HG03521 (cell line): ENCODE measurements around the gene MKRN2OS.

Experiments used
- ATAC-seq: cut with Tn5 transposase; IDR thresholded peaks from one replicate; pipeline ENCODE4 v1.9.1; 2021; ENCODE audit warnings: mild to moderate bottlenecking, moderate library complexity; ENCODE audit not compliant: unreplicated experiment

The MKRN2OS gene

DNA sequence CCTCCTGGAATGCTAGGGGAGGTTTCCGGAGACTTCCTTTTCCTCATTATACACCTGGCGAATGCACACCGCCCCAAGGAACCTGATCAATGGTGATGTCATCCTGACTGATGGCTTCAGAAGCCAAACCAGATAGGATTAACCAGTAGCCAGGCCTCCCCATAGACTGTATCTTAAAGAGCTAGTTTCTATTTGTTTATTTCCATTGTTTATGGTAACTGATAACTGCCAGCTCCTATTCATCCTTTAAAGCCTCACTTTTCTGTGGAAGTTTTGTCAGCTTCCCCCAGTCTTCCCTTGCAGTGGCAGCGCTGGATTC lies at the start of gene MKRN2OS:
Gene MKRN2OS (minus strand): TSS at position 27 of the 319 bp plus-strand sequence. CDS start 35 bp downstream, outside the sequence.
- ATAC-seq: no peak

- ATAC-seq: no peak
Observed at GRCh38 chr3:12593473-12593872, 48.2 kb upstream of the MKRN2OS start.

GRCh38 chr3:12591997-12592715 lies 46.9 kb upstream of the MKRN2OS start:
- no peak for ATAC-seq

- no peak for ATAC-seq
Observed at GRCh38 chr3:12591456-12591855, 46.2 kb upstream of the MKRN2OS start.

DNA sequence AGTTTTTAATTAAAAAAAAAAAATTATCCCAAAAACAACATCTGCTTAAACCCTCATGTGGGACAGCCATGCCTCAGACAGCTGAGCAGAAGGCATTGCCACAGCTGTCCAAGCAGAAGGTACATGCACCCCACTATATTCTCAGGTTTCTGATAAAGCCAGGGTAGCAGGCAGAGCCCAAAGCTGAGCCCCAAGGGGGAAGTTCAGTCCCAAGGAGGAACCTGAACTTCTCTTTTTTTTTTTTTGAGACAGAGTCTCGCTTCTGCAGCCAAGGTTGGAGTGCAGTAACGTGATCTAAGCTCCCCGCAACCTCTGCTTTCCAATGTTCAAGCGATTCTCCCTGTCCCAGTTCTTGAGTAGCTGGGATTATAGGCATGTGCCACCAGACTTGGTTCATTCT lies 44.8 kb upstream of the MKRN2OS start:
- ATAC-seq: no peak

- ATAC-seq: no peak
Observed at GRCh38 chr3:12588039-12589009, 43.0 kb upstream of the MKRN2OS start.

GRCh38 chr3:12586403-12586802 lies 41.1 kb upstream of the MKRN2OS start:
- no peak for ATAC-seq

- no peak for ATAC-seq
Observed at GRCh38 chr3:12585970-12586369, 40.7 kb upstream of the MKRN2OS start.

DNA sequence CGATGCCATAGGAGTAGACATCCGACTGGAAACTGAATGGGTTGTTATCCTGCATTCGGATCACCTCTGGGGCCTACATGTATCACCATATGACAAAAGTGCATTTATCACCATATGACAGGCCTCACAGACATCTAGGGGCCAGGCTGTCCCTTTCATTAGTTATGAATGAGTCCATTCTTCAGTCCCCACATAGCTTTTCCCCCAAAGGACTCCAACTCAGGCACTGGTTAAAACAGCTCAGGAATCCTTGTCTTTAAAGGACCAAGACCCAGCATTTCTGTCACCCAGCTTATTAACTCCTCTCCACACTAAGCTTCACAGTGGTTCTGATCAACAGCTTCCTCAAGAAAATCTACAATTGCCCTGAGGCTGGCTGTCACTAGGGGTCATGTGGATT lies 39.9 kb upstream of the MKRN2OS start:
- ATAC-seq: no peak

DNA sequence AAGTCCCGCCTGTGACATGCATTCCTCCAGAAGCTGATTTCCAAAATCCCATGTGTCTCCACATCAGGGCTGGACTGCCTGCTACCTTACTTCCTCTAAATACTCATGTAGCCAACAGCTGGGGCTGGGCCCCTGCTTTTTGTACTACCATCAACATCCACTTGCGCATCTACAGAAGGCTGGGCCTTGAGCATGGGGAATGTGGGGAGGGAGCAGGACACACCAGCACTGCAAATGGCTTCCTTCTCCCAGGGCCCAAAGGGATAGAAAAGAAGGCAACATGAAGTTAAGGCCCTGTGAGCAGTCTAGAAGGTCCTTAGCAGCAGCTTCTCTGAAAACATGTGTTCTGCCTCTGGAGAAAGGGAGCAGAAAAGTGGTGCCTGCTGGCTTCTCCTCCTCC lies 38.8 kb upstream of the MKRN2OS start:
- ATAC-seq: no peak

DNA sequence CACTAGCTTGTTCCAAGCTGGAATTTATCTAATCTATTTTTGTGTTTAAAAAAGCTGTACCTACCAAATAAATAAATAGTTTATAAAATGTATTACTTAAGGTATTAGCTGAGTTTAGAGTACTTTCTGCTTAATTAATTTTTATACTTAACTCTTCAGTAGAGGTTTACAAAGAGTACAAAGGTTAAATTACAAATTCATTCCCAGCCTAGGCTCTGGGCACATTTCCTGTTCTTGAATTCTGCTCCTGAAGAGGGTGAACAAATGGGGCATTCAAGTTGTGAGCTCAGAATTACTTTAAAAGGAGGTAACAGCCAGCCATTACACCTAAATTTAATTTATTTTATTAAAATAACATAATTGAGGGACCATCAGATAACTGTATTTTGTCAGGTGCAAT lies 38.0 kb upstream of the MKRN2OS start:
- ATAC-seq: no peak

DNA sequence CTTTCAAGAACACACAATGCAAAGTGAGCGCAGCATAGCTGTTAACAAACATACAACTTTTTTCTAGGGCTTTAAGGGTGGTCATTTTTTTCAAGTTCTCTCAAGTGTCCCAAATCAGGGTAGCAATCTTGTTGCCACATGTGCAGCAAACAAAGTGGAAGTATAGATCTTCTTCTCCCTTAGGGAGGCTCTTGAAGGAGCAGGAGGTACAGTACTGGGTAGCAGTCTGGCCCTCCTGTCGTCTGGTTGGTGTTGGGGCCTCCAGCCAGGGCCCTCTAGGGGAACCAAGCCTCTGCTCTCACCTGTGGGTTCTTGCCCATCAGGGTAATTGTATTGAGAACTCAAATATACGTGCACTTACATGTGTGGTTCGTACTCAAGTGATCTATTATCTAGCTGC lies 37.4 kb upstream of the MKRN2OS start:
- ATAC-seq: no peak

DNA sequence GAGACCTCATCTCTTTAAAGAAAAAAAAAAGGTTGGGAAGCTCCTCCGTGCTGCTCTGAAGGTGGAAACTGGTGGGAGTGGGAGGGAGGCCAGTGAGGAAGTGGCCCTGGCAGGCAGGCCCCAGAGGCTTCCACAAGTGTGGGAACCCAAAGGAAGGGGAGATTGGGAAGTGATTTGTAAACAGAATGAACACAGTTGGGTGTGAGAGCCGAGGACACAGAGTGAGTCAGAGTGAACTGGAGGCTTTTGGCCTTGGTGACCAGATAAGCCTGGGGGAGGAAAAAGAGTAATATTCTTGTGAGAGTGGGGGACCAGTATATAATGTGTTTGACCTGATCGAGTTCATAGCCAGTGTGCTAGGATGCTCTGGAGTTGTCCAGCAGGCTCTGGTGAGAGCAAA lies 34.6 kb upstream of the MKRN2OS start:
- no peak for ATAC-seq

- ATAC-seq: no peak
Observed at GRCh38 chr3:12579456-12579855, 34.2 kb upstream of the MKRN2OS start.

DNA sequence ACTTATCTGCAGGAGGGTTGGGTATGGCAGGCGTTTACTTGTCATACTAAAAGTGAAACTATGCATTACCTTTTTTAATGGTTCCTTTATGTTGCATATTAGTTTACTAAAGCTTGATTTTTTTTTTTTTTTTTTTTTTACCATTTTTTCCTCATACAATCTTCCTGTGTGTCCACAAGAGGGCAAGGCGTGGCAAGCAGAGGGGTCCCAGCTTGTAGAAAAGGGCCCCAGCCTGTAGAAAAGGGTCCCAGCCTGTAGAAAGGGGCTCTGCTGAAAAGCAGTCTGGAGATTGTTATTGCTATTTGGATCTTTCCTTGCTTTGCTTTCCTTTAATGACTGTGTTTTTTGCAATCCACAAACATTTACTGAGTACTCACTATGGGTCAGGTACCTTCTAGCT lies 33.4 kb upstream of the MKRN2OS start:
- no peak for ATAC-seq

DNA sequence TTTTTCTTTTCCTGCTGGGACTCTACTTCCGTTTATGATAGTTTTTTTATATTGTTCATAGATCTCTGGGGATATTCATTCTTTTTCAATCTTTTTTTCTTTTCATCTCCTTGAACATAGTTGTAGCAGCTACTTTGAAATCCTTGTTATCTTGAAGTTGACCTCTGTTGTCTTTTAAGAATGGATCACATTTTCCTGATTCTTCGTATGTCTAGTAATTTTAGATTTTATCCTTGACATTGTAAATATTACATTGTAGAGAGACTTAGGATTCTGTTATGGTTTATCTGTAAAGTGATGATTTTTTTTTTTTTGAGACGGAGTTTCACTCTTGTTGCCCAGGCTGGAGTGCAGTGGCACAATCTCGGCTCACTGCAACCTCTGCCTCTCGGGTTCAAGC lies 32.1 kb upstream of the MKRN2OS start:
- no peak for ATAC-seq

DNA sequence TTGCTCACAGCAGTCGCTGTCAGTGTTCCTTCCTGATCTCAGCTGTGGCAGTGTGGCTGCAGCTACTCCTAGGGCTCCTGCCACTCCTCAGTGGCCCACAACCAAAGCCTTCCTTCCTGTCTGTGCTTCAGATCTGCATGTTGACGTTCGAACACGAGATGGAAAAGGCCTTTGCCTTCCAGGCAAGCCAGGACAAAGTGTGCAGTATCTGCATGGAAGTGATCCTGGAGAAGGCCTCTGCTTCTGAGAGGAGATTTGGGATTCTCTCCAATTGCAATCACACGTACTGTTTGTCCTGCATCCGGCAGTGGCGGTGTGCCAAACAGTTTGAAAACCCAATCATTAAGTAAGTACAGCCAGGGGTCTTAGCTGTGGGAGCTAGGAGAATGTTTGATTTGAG lies 29.4 kb upstream of the MKRN2OS start:
- ATAC-seq: no peak

DNA sequence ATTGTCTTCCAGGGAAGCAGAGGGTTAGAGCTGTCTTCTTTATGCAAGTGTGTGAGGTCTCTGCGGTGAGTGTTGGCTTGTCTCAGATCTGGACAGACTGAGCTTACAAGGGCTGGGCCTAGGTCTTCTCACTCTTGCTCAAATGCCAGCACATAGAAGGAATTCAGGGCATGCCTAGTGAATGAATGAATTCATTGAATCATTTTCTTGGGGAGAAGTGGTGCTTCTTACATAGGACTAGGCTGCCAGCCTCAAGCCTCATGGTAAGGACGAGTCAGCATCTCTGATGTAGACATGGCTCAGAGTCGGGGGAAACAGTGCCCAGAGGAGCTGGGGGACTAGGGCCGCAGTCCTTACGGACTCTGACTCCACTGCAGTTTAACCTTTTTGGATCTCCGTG lies 28.8 kb upstream of the MKRN2OS start:
- no peak for ATAC-seq

GRCh38 chr3:12571986-12572385 lies 26.7 kb upstream of the MKRN2OS start:
- no peak for ATAC-seq

DNA sequence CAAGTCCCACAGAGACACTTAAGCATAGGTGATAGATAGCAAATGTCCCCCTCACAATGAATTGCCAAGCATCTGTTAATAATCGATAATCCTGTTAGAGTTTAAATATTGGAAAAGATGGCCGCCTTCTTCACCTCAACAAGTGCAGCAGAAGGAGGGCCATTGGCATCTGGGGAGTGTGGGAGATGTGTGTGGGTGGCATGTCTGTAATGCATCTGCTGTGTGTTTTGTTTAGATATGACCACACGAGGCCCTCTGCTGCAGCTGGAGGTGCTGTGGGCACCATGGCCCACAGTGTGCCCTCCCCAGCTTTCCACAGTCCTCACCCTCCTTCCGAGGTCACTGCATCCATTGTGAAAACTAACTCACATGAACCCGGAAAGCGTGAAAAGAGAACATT lies 24.5 kb upstream of the MKRN2OS start:
- ATAC-seq: no peak

DNA sequence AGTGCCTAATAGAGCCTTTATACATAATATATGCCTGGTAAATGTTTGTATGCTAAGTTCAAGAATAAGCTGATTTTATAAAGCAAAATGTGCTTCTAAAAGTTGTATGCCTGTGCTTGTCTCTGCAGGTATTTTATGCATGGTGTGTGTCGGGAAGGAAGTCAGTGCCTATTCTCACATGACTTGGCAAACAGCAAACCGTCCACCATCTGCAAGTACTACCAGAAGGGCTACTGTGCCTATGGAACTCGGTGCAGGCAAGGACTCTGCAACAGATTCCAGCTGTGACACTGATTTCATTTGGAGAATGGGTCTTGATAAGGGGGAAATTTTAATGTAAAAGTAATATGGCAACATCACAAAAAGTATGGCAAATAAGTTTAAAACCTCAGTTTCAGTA lies 23.4 kb upstream of the MKRN2OS start:
- no peak for ATAC-seq

DNA sequence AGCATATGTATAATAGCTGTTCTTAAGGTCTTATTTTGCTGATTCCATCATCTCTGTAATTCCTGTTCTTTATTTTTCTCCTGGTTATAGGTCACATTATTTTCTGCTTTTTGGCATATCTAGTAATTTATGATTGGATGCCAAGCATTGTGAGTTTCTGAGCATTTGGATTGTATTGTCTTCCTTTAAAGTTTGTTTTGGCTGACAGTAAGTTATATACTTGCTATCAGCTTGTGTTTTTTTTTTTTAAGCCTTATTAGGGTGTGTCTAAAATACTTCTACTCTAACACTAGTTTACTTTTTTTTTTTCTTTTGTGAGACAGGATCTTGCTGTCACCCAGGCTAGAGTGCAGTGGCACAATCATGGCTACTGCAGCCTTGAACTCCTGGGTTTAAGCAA lies 21.7 kb upstream of the MKRN2OS start:
- no peak for ATAC-seq
